Measurements from ENCODE around the gene DNM1L. TPM values are rescaled to one million over a fixed set of nuclear protein-coding genes. Genes with fewer than 3 reads are reported as not detected.

Gene DNM1L
- total and polyA plus RNA-seq, 2 of the 4 experiments (the other 2 are of a cell fraction): 44.8 to 70.1 TPM

GRCh38 chr12:32765906-32766305 lies 86.8 kb downstream of the DNM1L start:
- Histone ChIP-seq H4K8ac (ENCODE audit: low read depth in 2 of 2, low read length in 2 of 2) (no peak overlapping the region), H2AFZ (replicated peaks; ENCODE audit: low read length, poor library complexity) (no peak overlapping the region), H4K20me1 (ENCODE audit: insufficient read depth, low read length) (no peaks in the 10 kb centered on the region), H2AK5ac (ENCODE audit: low read depth, low read length) (no peak overlapping the region), H3K14ac (replicated peaks; ENCODE audit: low read depth, low read length) (no peak overlapping the region), H2BK120ac (ENCODE audit: low read depth, low read length) (no peak overlapping the region), H3K79me1 (ENCODE audit: low read depth in 1 of 2, low read length in 2 of 2) (no peaks in the 10 kb centered on the region), H3K27me3 (ENCODE audit: control insufficient read depth, insufficient read depth, low read length) (no peaks in the 10 kb centered on the region; the same call in 1 of the 2 replicates), H3K23ac (ENCODE audit: low read depth, low read length) (no peak overlapping the region), H3K4me2 (ENCODE audit: low read depth, low read length) (no peak overlapping the region), H3K9me3 (ENCODE audit: control insufficient read depth, insufficient read depth, low read length) (no peaks in the 10 kb centered on the region), H4K91ac (ENCODE audit: insufficient read depth, low read depth, low read length) (no peak overlapping the region), H3K4me1 (ENCODE audit: control insufficient read depth, insufficient read depth, low read length) (no peaks in the 10 kb centered on the region), H2BK20ac (ENCODE audit: low read depth, low read length) (no peak overlapping the region), H3K9ac (ENCODE audit: low read depth, low read length) (no peak overlapping the region), H3K18ac (ENCODE audit: low read depth, low read length) (no peak overlapping the region), H3K56ac (ENCODE audit: extremely low read depth, insufficient read depth, low read length) (no peak overlapping the region), H2BK15ac (ENCODE audit: low read depth, low read length) (no peak overlapping the region), H3K27ac (ENCODE audit: insufficient read depth, low read length) (no peak overlapping the region), H3K4me3 (ENCODE audit: insufficient read depth, low read depth, low read length) (no peak overlapping the region), H2AK9ac (replicated peaks; ENCODE audit: low read depth, low read length, poor library complexity) (no peak overlapping the region), H2BK5ac (ENCODE audit: low read depth, low read length, poor library complexity, severe bottlenecking) (no peak overlapping the region), H3K9me1 (ENCODE audit: insufficient read depth, low read length) (no peaks in the 10 kb centered on the region), H3K4ac (ENCODE audit: low read depth, low read length) (no peak overlapping the region), H4K5ac (ENCODE audit: low read depth, low read length) (no peak overlapping the region), H3K36me3 (ENCODE audit: control insufficient read depth, insufficient read depth, low read length) (no peaks in the 10 kb centered on the region)
- dilution Hi-C loops (cut with HindIII; ENCODE audit: low sequenced_read_pairs, unreplicated experiment) (no loop called here), intact Hi-C loops (cut with micrococcal nuclease) (no loop called here), in situ Hi-C loops (cut with MboI; ENCODE audit: low sequenced_read_pairs) (no loop called here)
- WGBS, 2 experiments (ENCODE audit: extremely low coverage in 2 of 2, insufficient read length in 1 of 2): no CpG with 5 or more reads among the region's 4 CpGs
- ATAC-seq (ENCODE audit: low read depth) (no peak), DNase-seq (no peak)
- ChIA-PET POLR2A (ENCODE audit: unreplicated experiment) (no interaction called here), CTCF (no interaction called here)
- BruUV-seq (replicated peaks): no TSS peak
- TF ChIP-seq NFE2L2 (IDR thresholded peaks at IDR 0.05; ENCODE audit: low read depth, low read length) (no peak), ELK1 (IDR thresholded peaks at IDR 0.05; ENCODE audit: borderline replicate concordance, low read depth, low read length) (no peak), RFX5 (IDR thresholded peaks at IDR 0.05; ENCODE audit: low read depth, low read length) (no peak), FOS (IDR thresholded peaks at IDR 0.05; ENCODE audit: low read depth, low read length) (no peak), MAZ (IDR thresholded peaks at IDR 0.05; ENCODE audit: borderline replicate concordance, low read depth, low read length) (no peak)
